Thyroid gland (tissue), 4 donors: ENCODE data around the gene STK38. TPM values are rescaled to one million over a fixed set of nuclear protein-coding genes. Genes with fewer than 3 reads are reported as not detected.

Source experiments
- DNase-seq, 2 donors: peaks; one replicate each; pipeline ENCODE4 v3.0.0-alpha.2; 2019
- H3K27ac ChIP-seq, 3 donors: fragments of 200-600 bp; sonication (generic); 1 replicate in 2 of 3; 2 replicates in 1 of 3; pipeline ENCODE4 v1.5.1; 2016 to 2019; ENCODE audit warnings: mild to moderate bottlenecking in 1 of 3, moderate library complexity in 1 of 3
- H3K27me3 ChIP-seq: fragments of 200-600 bp; sonication (generic); one replicate; pipeline ENCODE4 v1.5.1; 2019
- H3K36me3 ChIP-seq, 2 donors: fragments of 200-600 bp; sonication (generic); one replicate each; pipeline ENCODE4 v1.5.1; 2016 to 2019
- H3K4me1 ChIP-seq, 2 donors: fragments of 200-600 bp; sonication (generic); one replicate each; pipeline ENCODE4 v1.5.1; 2017 to 2019
- H3K4me3 ChIP-seq, 3 donors: fragments of 200-600 bp; sonication (generic); replicated peaks in 1 of 3; 1 replicate in 2 of 3; 2 replicates in 1 of 3; pipeline ENCODE4 v1.5.1; 2016; ENCODE audit warnings: mild to moderate bottlenecking in 1 of 3
- H3K9me3 ChIP-seq: fragments of 200-600 bp; sonication (generic); one replicate; pipeline ENCODE4 v1.5.1; 2017
- POLR2A ChIP-seq, 2 donors: fragments of 450-650 bp; IDR thresholded peaks; one replicate each; pipeline ENCODE4 v1.6.1; 2017; ENCODE audit warnings: antibody characterized with exemption in 2 of 2, mild to moderate bottlenecking in 2 of 2, moderate library complexity in 1 of 2
- WGBS, 2 donors: methylation state at CpG; one replicate each; pipeline ENCODE4 v1.1.5; 2017; 5-methylcytosine and 5-hydroxymethylcytosine counted together
- intact Hi-C: fragments of 100-400 bp; cut with DNase I; formaldehyde crosslinking; loops from one replicate; pipeline ENCODE4 v1.15.1; 2023
- total RNA-seq, 4 donors: library from RNA; depleted of rRNA; stranded (reverse); fragments of >200 nt; gene quantifications; one replicate each; pipeline ENCODE4 v1.2.3, GENCODE V29; 2016
- TF ChIP-seq, protein P1 (sequence below), 6 experiments: fragments of 200-600 bp in 3 of 6; fragments of 450-650 bp in 3 of 6; sonication (generic) in 3 of 6; IDR thresholded peaks; one replicate each; pipeline ENCODE4 v1.5.1; 2016 to 2019; ENCODE audit warnings: antibody characterized with exemption in 6 of 6, mild to moderate bottlenecking in 2 of 6, inconsistent platforms in 1 of 6, moderate library complexity in 1 of 6

STK38 gene
- total RNA-seq: 10 to 100 TPM; 11.9 to 21.9 (median 14.1) TPM

DNA sequence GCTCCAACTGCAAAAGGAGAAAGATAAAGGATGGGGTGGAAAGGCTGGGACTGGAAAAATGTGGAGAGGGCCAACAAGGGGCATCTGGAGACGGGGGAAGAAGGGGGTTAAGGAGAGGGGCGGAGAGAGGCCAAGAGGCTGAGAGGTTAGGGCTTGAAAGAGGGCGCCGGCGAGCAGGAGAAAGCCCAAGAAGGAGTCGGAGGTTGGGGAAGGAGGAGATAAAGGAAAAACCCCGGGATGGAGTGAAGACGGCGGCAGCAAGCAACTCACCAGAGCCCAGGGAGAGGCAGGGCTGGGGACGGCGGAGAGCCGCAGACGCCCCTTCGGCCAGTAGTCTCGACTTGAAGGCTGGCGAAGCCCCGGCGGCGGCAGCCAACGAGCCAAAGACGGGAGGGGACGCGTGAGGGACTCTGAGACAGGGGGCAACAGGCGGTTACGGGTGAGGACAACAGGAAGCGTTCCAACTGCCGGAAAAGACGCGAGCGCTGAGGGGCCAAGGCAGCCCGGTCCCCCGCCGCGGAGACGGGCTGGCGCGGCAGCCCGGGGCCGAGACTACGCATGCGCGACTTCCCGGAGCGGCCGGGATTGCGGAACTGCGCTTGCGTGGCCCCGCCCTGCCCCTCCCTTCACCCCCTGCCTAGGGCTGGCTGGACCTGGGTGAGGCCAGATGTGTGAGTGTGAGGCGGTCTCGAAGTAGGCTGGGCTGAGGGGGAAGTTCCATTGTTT, at the start of gene STK38:
STK38 (minus strand) TSS at position 560 of the 726 bp plus-strand sequence. CDS start 7,277 bp downstream, outside the sequence.
- H3K9me3 ChIP-seq: no peaks in the 10 kb centered on the region
- H3K4me1 ChIP-seq: peaks cover 8 to 25% of the 10 kb centered on the region in 2 donors
- 0 to 1% methylated on average over 35 to 51 of the region's 51 CpGs for WGBS, 2 donors
- H3K27me3 ChIP-seq: no peaks in the 10 kb centered on the region
- no peaks in the 10 kb centered on the region for H3K36me3 ChIP-seq
- intact Hi-C loops: loop anchor here (10.0 kb wide), 1 partner anchor 112 kb away; no protein-coding TSS in a partner anchor
- peak; percentile 90 to 91 for DNase-seq
- TF ChIP-seq, protein P1, sequence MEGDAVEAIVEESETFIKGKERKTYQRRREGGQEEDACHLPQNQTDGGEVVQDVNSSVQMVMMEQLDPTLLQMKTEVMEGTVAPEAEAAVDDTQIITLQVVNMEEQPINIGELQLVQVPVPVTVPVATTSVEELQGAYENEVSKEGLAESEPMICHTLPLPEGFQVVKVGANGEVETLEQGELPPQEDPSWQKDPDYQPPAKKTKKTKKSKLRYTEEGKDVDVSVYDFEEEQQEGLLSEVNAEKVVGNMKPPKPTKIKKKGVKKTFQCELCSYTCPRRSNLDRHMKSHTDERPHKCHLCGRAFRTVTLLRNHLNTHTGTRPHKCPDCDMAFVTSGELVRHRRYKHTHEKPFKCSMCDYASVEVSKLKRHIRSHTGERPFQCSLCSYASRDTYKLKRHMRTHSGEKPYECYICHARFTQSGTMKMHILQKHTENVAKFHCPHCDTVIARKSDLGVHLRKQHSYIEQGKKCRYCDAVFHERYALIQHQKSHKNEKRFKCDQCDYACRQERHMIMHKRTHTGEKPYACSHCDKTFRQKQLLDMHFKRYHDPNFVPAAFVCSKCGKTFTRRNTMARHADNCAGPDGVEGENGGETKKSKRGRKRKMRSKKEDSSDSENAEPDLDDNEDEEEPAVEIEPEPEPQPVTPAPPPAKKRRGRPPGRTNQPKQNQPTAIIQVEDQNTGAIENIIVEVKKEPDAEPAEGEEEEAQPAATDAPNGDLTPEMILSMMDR (IDR thresholded peaks at IDR 0.05): peak in 1 of 6 experiments; percentile 8
- TF ChIP-seq POLR2A (IDR thresholded peaks at IDR 0.05): peak; percentile 85 to 97
- peak within 1 kb of the TSS; percentile 91 to 94 (median 93) for H3K27ac ChIP-seq
- H3K4me3 ChIP-seq: peak within 1 kb of the TSS; percentile 89 to 100 (median 95)

DNA sequence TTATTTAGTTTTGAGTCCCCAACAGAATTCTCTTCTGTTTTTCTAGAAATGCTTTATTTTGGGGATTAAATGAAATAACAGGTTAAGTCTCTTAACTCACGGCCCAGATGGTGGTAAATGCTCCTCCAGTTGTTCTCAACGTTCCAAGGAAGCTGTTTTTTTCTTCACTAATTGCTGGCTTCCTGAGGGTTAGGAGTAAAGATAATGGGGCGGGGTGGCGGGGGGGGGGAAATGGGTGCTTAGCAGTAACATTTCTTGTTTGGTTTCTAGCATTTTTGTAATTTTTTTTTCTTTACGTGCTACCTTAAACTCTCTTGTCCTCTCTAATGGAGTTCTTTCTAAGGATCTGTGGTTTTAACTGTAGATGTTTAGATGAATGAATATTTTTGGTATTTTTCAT, 49.1 kb upstream of the STK38 start:
- no peak for TF ChIP-seq POLR2A (IDR thresholded peaks at IDR 0.05)
- TF ChIP-seq, protein P1 (IDR thresholded peaks at IDR 0.05): no peak
- Histone ChIP-seq H3K27me3 (no peaks in the 10 kb centered on the region), H3K4me3 (peak overlapping the region in 2 of 3 donors; percentile 58 to 71), H3K4me1 (peaks cover 35 to 54% of the 10 kb centered on the region in 2 donors), H3K36me3 (peaks cover 40 to 45% of the 10 kb centered on the region in 2 donors), H3K27ac (peak overlapping the region; percentile 98 to 100 (median 99)), H3K9me3 (no peaks in the 10 kb centered on the region)
- DNase-seq: no peak
- WGBS, 2 donors: 1 to 5% methylated on average over 5 of the region's 5 CpGs
- intact Hi-C loops: loop anchor here (10.0 kb wide), 1 partner anchor 152 kb away; the partner anchor contains the start of genes KCTD20 and PXT1

DNA sequence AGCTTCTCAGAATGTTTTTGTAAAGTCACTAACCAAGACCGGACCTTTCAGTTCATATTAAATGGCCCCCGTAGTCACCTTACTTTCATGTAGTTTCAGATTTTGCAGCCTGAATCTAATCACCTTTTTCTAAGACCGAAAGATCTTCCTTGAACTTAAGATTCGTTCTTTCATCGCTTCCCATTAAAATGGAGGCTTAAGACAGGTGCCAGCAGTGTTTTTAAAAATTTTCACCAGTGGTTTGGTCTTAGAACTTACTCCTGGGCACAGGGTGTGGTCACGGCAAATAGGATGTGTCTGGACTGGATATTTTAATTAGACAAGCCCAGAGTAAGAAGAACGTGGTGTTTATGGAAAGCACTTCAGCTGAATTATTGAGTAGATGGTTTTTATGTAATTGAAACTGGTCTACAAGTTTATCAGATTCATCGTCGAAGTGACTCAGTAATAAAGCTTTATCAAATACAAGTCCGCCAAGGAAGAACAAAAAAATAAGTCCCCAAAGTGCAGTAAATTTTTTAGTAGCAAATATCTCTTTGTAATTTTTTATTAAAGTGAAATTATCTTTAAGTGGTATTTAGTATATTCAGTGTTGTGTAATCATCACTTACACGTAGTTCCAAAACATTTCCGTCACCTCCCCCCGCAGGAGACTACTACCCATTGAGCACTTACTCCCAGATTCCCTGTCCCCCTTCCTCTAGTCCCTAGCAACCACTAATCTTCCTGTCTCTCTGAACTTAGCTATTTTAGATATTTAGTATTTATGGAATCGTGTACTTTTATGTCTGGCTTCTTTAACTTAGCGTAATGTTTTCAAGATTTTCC, 47.8 kb upstream of the STK38 start:
- intact Hi-C loops: loop anchor here (10.0 kb wide), 1 partner anchor 150 kb away; the partner anchor contains the start of genes KCTD20 and PXT1
- Histone ChIP-seq H3K27me3 (no peaks in the 10 kb centered on the region), H3K4me1 (peaks cover 35 to 46% of the 10 kb centered on the region in 2 donors), H3K9me3 (no peaks in the 10 kb centered on the region), H3K4me3 (peak overlapping the region; percentile 57 to 71 (median 58)), H3K36me3 (peaks cover 27 to 33% of the 10 kb centered on the region in 2 donors), H3K27ac (peak overlapping the region; percentile 98 to 100 (median 99))
- DNase-seq: peak; percentile 52 to 53
- 0% methylated on average over 15 of the region's 15 CpGs for WGBS, 2 donors
- peak in 1 of 2 donors; percentile 31 for TF ChIP-seq POLR2A (IDR thresholded peaks at IDR 0.05)
- TF ChIP-seq, protein P1 (IDR thresholded peaks at IDR 0.05): no peak

DNA sequence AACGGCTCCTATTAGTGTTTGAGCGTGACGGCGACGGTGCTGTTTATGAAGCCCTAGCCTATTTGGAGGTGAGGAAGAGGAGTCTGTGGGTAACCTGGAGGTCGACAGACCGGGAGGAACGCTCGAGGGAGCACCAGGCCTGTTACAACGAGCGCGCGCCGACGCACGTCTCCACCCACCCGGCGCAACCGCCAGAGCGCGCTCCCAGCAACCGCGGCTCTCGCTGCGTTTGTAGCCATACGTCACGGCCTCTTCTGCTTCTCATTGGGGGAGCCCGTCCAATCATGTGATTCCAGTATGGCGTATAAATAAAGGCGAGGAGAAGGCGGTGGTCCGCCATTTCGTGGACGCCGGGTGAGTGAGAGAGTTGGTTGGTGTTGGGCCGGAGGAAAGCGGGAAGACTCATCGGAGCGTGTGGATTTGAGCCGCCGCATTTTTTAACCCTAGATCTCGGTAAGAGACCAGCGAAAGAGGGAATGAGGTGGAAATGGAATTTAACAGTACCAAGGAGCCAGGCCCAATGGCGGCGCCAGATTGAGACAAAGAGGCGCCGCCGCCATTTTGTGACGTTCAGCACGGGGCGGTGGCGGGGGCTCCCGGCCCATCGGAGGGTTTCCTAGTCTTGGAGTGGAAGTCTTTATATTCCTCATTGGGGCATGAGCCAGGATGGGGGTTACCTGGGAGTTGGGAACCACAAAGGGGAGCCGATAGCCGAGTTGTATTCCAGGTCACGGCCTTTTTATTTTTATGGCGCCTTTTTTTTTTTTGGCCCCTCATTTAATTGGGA, 46.9 kb upstream of the STK38 start, which contains the start of gene SRSF3:
SRSF3 (plus strand) TSS at position 334 of the 787 bp plus-strand sequence. CDS start 2,401 bp downstream, outside the sequence.
- H3K4me1 ChIP-seq: peaks cover 35 to 38% of the 10 kb centered on the region in 2 donors
- H3K4me3 ChIP-seq: peak within 1 kb of the TSS; percentile 57 to 71 (median 58)
- peak within 1 kb of the TSS; percentile 98 to 100 (median 99) for H3K27ac ChIP-seq
- TF ChIP-seq, protein P1 (IDR thresholded peaks at IDR 0.05): peak in 4 of 6 experiments; percentile 43 to 55 (median 50)
- peak; percentile 96 to 99 for TF ChIP-seq POLR2A (IDR thresholded peaks at IDR 0.05)
- peaks cover 19 to 25% of the 10 kb centered on the region in 2 donors for H3K36me3 ChIP-seq
- no peaks in the 10 kb centered on the region for H3K27me3 ChIP-seq
- WGBS, 2 donors: 0 to 1% methylated on average over 47 to 58 of the region's 58 CpGs
- H3K9me3 ChIP-seq: no peaks in the 10 kb centered on the region
- intact Hi-C loops: loop anchor here (10.0 kb wide), 1 partner anchor 149 kb away; the partner anchor contains the start of genes KCTD20 and PXT1
- peak; percentile 97 to 98 for DNase-seq
